Measurements from ENCODE around the gene ETNK1. TPM values are rescaled to one million over a fixed set of nuclear protein-coding genes. Genes with fewer than 3 reads are reported as not detected.

Gene ETNK1
- total RNA-seq, 5 donors from 2014 or later (not counting 1 experiment from before 2014, with no cell fraction given) = 50.9 to 77.4 (median 69.9) TPM

DNA sequence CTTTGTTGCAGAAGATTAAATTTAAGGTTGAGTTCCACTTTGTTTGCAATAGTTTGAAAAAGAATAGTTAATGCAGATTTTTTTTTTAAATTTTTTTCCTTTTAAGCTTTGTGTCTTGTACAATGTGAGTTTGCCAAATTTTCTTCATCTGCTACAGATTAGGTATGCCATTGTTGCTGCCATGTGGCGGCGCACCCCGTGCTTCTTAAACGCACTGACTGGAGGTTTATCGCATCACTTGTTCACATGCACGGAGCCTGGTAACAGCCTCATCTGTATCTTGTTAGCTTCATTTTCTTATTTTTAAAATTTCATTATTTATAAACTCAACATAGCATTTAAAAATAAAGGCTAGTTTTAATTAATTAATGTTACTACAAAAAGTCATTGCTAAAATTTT is 43.5 kb downstream of the ETNK1 start:
- Mint-ChIP-seq H3K27ac (no peak overlapping the region), H3K4me3 (no peak overlapping the region), H3K27me3 (no peaks in the 10 kb centered on the region), H3K4me1 (peaks cover 0 to 8% (median 4%) of the 10 kb centered on the region in 3 donors), H3K36me3 (peaks cover 27% of the 10 kb centered on the region), H3K9me3 (no peaks in the 10 kb centered on the region)
- no peaks in the 10 kb centered on the region for H3K27me3 ChIP-seq (replicated peaks in 1 of 2; ENCODE audit: control insufficient read depth in 2 of 2, extremely low read depth in 1 of 2, insufficient read depth in 2 of 2, low read length in 1 of 2)
- H3K36me3 ChIP-seq (ENCODE audit: control insufficient read depth in 2 of 2, extremely low read depth in 1 of 2, insufficient read depth in 1 of 2, low read length in 1 of 2) = peaks cover 0 to 16% of the 10 kb centered on the region in 2 donors
- no peak for ATAC-seq (replicated peaks in 1 of 4)
- POLR2A ChIA-PET = no interaction called here
- H3K9me3 ChIP-seq = no peaks in the 10 kb centered on the region
- H3K4me3 ChIP-seq (ENCODE audit: control insufficient read depth in 1 of 2, extremely low read depth in 1 of 2, low read length in 1 of 2) = no peak overlapping the region
- no peaks in the 10 kb centered on the region for H3K4me1 ChIP-seq (ENCODE audit: control insufficient read depth in 1 of 2, extremely low read depth in 1 of 2, insufficient read depth in 2 of 2, low read length in 2 of 2)
- WGBS (ENCODE audit: insufficient coverage) = 100% methylated on average over 5 of the region's 6 CpGs
- no peak for DNase-seq
- no peak overlapping the region for H3K27ac ChIP-seq (ENCODE audit: low read length)
- CTCF ChIA-PET = interaction anchor here in 1 of 2 donors (0.7 to 1.7 kb wide), 2 partner anchors 139 to 211 kb away, joined by 3 to 4 read pairs; no protein-coding TSS in a partner anchor

DNA sequence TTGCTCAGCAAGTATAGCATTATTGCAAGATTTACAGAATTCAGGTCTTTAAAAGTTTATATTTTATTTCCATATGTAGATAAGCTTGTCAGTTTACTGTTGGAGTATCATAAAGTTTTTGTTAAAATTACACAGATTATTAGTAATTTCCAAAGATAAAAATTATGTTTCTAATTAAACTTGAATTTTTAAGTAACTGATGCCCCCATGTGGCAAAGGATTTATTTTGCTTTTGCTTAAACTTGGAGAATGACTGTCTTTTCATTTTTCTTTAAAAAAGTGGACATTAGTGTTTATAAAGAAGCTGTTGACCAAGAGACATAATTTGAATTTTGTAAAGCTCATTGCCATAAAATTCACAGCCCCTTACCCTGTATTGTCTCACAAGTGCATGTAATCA is 45.8 kb downstream of the ETNK1 start:
- Histone ChIP-seq H3K4me3 (ENCODE audit: control insufficient read depth in 1 of 2, extremely low read depth in 1 of 2, low read length in 1 of 2) (no peak overlapping the region), H3K27me3 (replicated peaks in 1 of 2; ENCODE audit: control insufficient read depth in 2 of 2, extremely low read depth in 1 of 2, insufficient read depth in 2 of 2, low read length in 1 of 2) (no peaks in the 10 kb centered on the region), H3K9me3 (no peaks in the 10 kb centered on the region), H3K27ac (ENCODE audit: low read length) (no peak overlapping the region), H3K4me1 (ENCODE audit: control insufficient read depth in 1 of 2, extremely low read depth in 1 of 2, insufficient read depth in 2 of 2, low read length in 2 of 2) (no peaks in the 10 kb centered on the region), H3K36me3 (ENCODE audit: control insufficient read depth in 2 of 2, extremely low read depth in 1 of 2, insufficient read depth in 1 of 2, low read length in 1 of 2) (peaks cover 7 to 30% of the 10 kb centered on the region in 2 donors)
- Mint-ChIP-seq H3K27me3 (no peaks in the 10 kb centered on the region), H3K27ac (no peak overlapping the region), H3K36me3 (peaks cover 36% of the 10 kb centered on the region), H3K4me3 (no peak overlapping the region), H3K9me3 (no peaks in the 10 kb centered on the region), H3K4me1 (peaks cover 0 to 9% (median 1%) of the 10 kb centered on the region in 3 donors)
- POLR2A ChIA-PET = interaction anchor here in 1 of 2 donors (0.6 to 0.7 kb wide), 2 partner anchors 8 to 204 kb away, joined by 3 read pairs; no protein-coding TSS in a partner anchor
- CTCF ChIA-PET = interaction anchor here (0.6 to 2.2 kb wide), 9 partner anchors 9 to 159 kb away, joined by 3 to 13 read pairs (median 3); no protein-coding TSS in a partner anchor
- DNase-seq (no peak), ATAC-seq (replicated peaks in 1 of 4) (no peak)

DNA sequence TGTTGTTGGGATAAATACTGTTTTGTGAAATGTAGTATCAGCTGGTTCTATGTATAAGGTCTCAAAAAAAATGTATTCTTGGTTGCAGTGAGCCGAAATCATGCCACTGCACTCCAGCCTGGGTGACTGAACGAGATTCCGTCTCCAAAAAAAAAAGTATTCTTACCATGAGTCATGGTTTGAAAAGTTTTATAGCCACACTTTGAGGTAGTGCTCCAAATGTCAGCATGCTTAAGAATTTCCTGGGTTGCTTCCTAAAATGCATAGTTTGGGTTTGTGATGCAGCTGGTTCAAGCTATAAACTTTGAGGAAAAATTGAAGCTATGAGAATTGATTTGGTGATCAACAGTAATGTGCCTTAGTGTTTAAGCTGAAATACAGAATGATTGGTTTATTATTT is 48.0 kb downstream of the ETNK1 start:
- Mint-ChIP-seq H3K36me3 (peaks cover 47% of the 10 kb centered on the region), H3K9me3 (no peaks in the 10 kb centered on the region), H3K4me1 (peaks cover 1 to 10% (median 7%) of the 10 kb centered on the region in 3 donors), H3K27ac (no peak overlapping the region), H3K27me3 (no peaks in the 10 kb centered on the region), H3K4me3 (no peak overlapping the region)
- Histone ChIP-seq H3K9me3 (no peaks in the 10 kb centered on the region), H3K4me1 (ENCODE audit: control insufficient read depth in 1 of 2, extremely low read depth in 1 of 2, insufficient read depth in 2 of 2, low read length in 2 of 2) (no peaks in the 10 kb centered on the region), H3K4me3 (ENCODE audit: control insufficient read depth in 1 of 2, extremely low read depth in 1 of 2, low read length in 1 of 2) (no peak overlapping the region), H3K27me3 (replicated peaks in 1 of 2; ENCODE audit: control insufficient read depth in 2 of 2, extremely low read depth in 1 of 2, insufficient read depth in 2 of 2, low read length in 1 of 2) (no peaks in the 10 kb centered on the region), H3K36me3 (ENCODE audit: control insufficient read depth in 2 of 2, extremely low read depth in 1 of 2, insufficient read depth in 1 of 2, low read length in 1 of 2) (peaks cover 7 to 30% of the 10 kb centered on the region in 2 donors), H3K27ac (ENCODE audit: low read length) (no peak overlapping the region)
- 94% methylated on average over 3 of the region's 3 CpGs for WGBS (ENCODE audit: insufficient coverage)
- no peak for DNase-seq
- POLR2A ChIA-PET = interaction anchor here in 1 of 2 donors (0.7 kb wide), 1 partner anchor 26 kb away, joined by 3 read pairs; no protein-coding TSS in a partner anchor
- ATAC-seq (replicated peaks in 1 of 4) = no peak
- CTCF ChIA-PET = interaction anchor here (0.6 to 1.5 kb wide), 3 partner anchors 12 to 368 kb away, joined by 3 to 4 read pairs (median 3); no protein-coding TSS in a partner anchor

DNA sequence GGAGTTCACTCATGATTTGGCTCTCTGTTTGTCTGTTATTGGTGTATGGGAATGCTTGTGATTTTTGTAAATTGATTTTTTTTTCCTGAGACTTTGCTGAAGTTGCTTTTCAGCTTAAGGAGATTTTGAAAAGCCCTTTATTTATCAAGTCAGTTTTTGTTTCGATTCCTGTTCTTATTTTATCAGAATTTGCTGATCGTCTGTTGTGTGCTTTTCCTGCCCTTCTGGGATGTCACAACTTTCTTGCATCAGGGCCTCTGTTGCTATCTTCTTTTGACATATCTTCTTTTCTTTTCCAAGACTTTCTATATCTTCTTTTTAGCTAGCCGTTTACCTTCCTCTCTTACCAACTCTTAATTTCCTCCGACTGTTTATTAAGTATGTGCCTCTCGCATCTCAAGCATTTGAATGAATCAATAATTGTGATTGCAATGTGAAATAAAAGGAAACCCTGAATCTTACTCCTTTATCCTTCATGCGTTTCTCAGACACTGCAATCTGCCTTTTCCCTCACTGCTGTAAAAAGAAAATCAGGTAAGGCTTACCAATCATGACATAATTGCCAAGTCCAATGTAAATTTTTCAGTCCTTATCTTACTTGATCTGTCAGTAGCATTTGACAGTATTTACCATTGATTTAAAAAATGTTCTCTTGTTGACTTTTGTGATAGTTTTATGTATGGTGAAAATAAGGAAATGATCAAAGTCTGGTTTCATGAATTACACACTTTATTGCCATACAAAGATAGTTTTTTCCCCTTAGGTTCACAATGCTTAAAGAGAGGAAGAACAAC is 53.0 kb downstream of the ETNK1 start:
- CTCF ChIA-PET = no interaction called here
- no peak for DNase-seq
- no peak for ATAC-seq (replicated peaks in 1 of 4)
- Mint-ChIP-seq H3K4me3 (no peak overlapping the region), H3K27ac (no peak overlapping the region), H3K9me3 (no peaks in the 10 kb centered on the region), H3K27me3 (no peaks in the 10 kb centered on the region), H3K36me3 (peaks cover 61% of the 10 kb centered on the region), H3K4me1 (peaks cover 7 to 23% (median 12%) of the 10 kb centered on the region in 3 donors)
- peaks cover 7 to 43% of the 10 kb centered on the region in 2 donors for H3K36me3 ChIP-seq (ENCODE audit: control insufficient read depth in 2 of 2, extremely low read depth in 1 of 2, insufficient read depth in 1 of 2, low read length in 1 of 2)
- POLR2A ChIA-PET = no interaction called here
- H3K4me3 ChIP-seq (ENCODE audit: control insufficient read depth in 1 of 2, extremely low read depth in 1 of 2, low read length in 1 of 2) = no peak overlapping the region
- 83% methylated on average over 2 of the region's 6 CpGs for WGBS (ENCODE audit: insufficient coverage)
- no peaks in the 10 kb centered on the region for H3K4me1 ChIP-seq (ENCODE audit: control insufficient read depth in 1 of 2, extremely low read depth in 1 of 2, insufficient read depth in 2 of 2, low read length in 2 of 2)
- no peaks in the 10 kb centered on the region for H3K9me3 ChIP-seq
- no peak overlapping the region for H3K27ac ChIP-seq (ENCODE audit: low read length)
- no peaks in the 10 kb centered on the region for H3K27me3 ChIP-seq (replicated peaks in 1 of 2; ENCODE audit: control insufficient read depth in 2 of 2, extremely low read depth in 1 of 2, insufficient read depth in 2 of 2, low read length in 1 of 2)

DNA sequence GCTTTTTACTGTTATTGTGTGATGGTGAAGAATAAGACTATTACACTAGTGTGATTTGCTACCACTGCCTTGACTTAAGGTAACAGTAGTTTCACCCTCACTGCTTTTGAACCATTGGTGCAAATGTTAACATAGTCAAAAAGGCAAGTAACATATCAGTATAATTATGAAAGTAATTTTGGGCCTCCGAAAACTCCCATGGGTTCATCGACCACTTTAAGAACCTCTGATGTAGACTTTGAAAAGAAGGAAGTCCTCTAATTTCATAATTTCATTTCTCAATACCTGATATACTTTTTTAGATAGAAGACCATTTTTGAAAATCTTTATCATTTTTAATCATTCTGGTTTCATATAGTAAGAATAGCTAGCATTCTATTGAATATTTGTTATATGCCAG is 57.7 kb downstream of the ETNK1 start:
- CTCF ChIA-PET = interaction anchor here (0.8 to 0.9 kb wide), 3 partner anchors 9 to 43 kb away, joined by 3 read pairs; no protein-coding TSS in a partner anchor
- Mint-ChIP-seq H3K9me3 (no peaks in the 10 kb centered on the region), H3K27ac (no peak overlapping the region), H3K27me3 (no peaks in the 10 kb centered on the region), H3K4me1 (peaks cover 18 to 30% (median 23%) of the 10 kb centered on the region in 3 donors), H3K36me3 (peaks cover 37% of the 10 kb centered on the region), H3K4me3 (no peak overlapping the region)
- no peaks in the 10 kb centered on the region for H3K27me3 ChIP-seq (replicated peaks in 1 of 2; ENCODE audit: control insufficient read depth in 2 of 2, extremely low read depth in 1 of 2, insufficient read depth in 2 of 2, low read length in 1 of 2)
- H3K36me3 ChIP-seq (ENCODE audit: control insufficient read depth in 2 of 2, extremely low read depth in 1 of 2, insufficient read depth in 1 of 2, low read length in 1 of 2) = peaks cover 0 to 22% of the 10 kb centered on the region in 2 donors
- H3K27ac ChIP-seq (ENCODE audit: low read length) = no peak overlapping the region
- WGBS (ENCODE audit: insufficient coverage) = no CpG with 5 or more reads among the region's 2 CpGs
- peaks cover 0 to 9% of the 10 kb centered on the region in 2 experiments for H3K4me1 ChIP-seq (ENCODE audit: control insufficient read depth in 1 of 2, extremely low read depth in 1 of 2, insufficient read depth in 2 of 2, low read length in 2 of 2)
- no peak for ATAC-seq (replicated peaks in 1 of 4)
- H3K9me3 ChIP-seq = no peaks in the 10 kb centered on the region
- H3K4me3 ChIP-seq (ENCODE audit: control insufficient read depth in 1 of 2, extremely low read depth in 1 of 2, low read length in 1 of 2) = no peak overlapping the region
- DNase-seq = no peak
- POLR2A ChIA-PET = no interaction called here

DNA sequence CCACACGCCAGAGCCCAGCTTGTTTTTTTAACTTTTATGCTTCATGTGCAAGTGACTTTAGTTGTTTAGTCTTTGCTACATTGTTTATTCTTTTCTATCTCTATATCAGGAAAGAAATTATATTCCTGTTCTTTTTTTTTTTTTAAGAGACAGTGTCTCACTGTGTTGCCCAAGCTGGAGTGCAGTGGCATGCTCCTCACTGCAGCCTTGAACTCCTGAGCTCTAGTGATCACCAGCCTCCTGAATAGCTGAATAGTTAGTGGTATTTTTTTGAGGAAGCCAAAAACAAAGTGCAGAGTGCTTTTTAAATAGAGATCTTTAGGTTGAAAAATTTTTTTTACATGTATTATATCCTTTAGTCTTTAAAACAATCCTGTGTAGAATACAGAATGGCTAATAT is 58.2 kb downstream of the ETNK1 start:
- Mint-ChIP-seq H3K4me1 (peaks cover 20 to 27% (median 24%) of the 10 kb centered on the region in 3 donors), H3K36me3 (peaks cover 33% of the 10 kb centered on the region), H3K9me3 (no peaks in the 10 kb centered on the region), H3K27ac (no peak overlapping the region), H3K4me3 (no peak overlapping the region), H3K27me3 (no peaks in the 10 kb centered on the region)
- no CpG with 5 or more reads among the region's 1 CpG for WGBS (ENCODE audit: insufficient coverage)
- POLR2A ChIA-PET = no interaction called here
- H3K9me3 ChIP-seq = no peaks in the 10 kb centered on the region
- CTCF ChIA-PET = interaction anchor here (0.8 to 0.9 kb wide), 3 partner anchors 9 to 43 kb away, joined by 3 read pairs; no protein-coding TSS in a partner anchor
- H3K4me1 ChIP-seq (ENCODE audit: control insufficient read depth in 1 of 2, extremely low read depth in 1 of 2, insufficient read depth in 2 of 2, low read length in 2 of 2) = peaks cover 0 to 10% of the 10 kb centered on the region in 2 experiments
- peaks cover 0 to 22% of the 10 kb centered on the region in 2 donors for H3K36me3 ChIP-seq (ENCODE audit: control insufficient read depth in 2 of 2, extremely low read depth in 1 of 2, insufficient read depth in 1 of 2, low read length in 1 of 2)
- no peak for ATAC-seq (replicated peaks in 1 of 4)
- H3K27ac ChIP-seq (ENCODE audit: low read length) = no peak overlapping the region
- no peak for DNase-seq
- no peaks in the 10 kb centered on the region for H3K27me3 ChIP-seq (replicated peaks in 1 of 2; ENCODE audit: control insufficient read depth in 2 of 2, extremely low read depth in 1 of 2, insufficient read depth in 2 of 2, low read length in 1 of 2)
- no peak overlapping the region for H3K4me3 ChIP-seq (ENCODE audit: control insufficient read depth in 1 of 2, extremely low read depth in 1 of 2, low read length in 1 of 2)

All from T-cell (primary cell).